IPS-15b (cell line): ENCODE results near the gene REN.

ENCODE experiments used
- H3K27me3 ChIP-seq: one replicate; pipeline ENCODE4 v1.6.1; 2013; ENCODE audit warnings: low read length; ENCODE audit not compliant: control insufficient read depth, insufficient read depth
- H3K36me3 ChIP-seq: one replicate; pipeline ENCODE4 v1.6.1; 2013; ENCODE audit warnings: low read length; ENCODE audit not compliant: control insufficient read depth, insufficient read depth
- H3K4me1 ChIP-seq: one replicate; pipeline ENCODE4 v1.6.1; 2013; ENCODE audit warnings: mild to moderate bottlenecking, low read length; ENCODE audit not compliant: control insufficient read depth, insufficient read depth
- H3K4me3 ChIP-seq: one replicate; pipeline ENCODE4 v1.5.1; 2013; ENCODE audit warnings: low read depth, low read length
- H3K9ac ChIP-seq: one replicate; pipeline ENCODE4 v1.6.1; 2013; ENCODE audit warnings: low read depth, mild to moderate bottlenecking, low read length
- H3K9me3 ChIP-seq: one replicate; pipeline ENCODE4 v1.6.1; 2013; ENCODE audit warnings: mild to moderate bottlenecking, low read length; ENCODE audit not compliant: control insufficient read depth, insufficient read depth

The REN gene

DNA sequence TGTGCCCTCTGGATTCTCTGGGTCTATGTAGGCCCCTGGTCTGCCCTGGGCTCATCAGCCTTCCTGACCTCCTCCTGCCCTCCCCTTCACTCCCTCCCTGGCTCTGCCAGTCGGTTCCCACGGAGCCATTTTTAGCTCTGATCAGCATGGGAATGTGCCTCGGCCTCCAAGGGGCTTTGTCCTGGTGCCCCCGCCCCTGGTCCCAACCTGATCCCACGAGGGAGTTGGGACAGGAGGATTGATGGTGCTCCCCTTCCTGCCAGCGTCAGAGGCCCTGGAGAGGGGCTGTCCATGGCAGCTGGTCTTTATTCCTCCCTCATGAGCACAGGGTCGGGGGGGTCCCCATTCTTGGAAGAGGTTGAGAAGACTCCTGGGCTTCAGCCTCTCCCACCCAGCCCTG, 39.2 kb downstream of the REN start:
- no peak overlapping the region for H3K9ac ChIP-seq
- H3K27me3 ChIP-seq: no peaks in the 10 kb centered on the region
- H3K4me1 ChIP-seq: peaks cover 6% of the 10 kb centered on the region

DNA sequence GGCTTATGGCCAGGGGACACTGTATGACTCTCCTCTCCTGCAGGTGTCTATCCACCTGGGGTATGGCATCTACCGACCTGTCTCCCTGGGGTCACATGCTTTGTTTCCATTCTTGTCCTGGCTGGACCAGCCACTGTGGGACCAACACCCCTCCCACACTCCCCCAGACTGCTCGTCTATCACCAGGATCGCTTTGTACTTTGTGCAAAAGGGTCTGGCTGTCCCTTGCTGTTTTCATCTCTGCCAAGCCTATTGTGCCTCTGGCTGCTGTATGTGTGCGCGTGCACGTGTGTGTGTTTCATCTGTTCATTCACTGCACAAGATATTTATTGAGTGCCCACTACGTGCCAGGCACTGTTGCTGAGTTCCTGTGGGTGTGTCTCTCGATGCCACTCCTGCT, 39.8 kb downstream of the REN start:
- Histone ChIP-seq H3K4me3 (no peak overlapping the region), H3K9me3 (no peaks in the 10 kb centered on the region), H3K9ac (no peak overlapping the region), H3K4me1 (peaks cover 6% of the 10 kb centered on the region), H3K36me3 (peaks cover 57% of the 10 kb centered on the region), H3K27me3 (no peaks in the 10 kb centered on the region)

More for the DNA sequence above, 39.2 kb downstream of the REN start:
- Histone ChIP-seq H3K4me3 (no peak overlapping the region), H3K36me3 (peaks cover 51% of the 10 kb centered on the region), H3K9me3 (no peaks in the 10 kb centered on the region)

DNA sequence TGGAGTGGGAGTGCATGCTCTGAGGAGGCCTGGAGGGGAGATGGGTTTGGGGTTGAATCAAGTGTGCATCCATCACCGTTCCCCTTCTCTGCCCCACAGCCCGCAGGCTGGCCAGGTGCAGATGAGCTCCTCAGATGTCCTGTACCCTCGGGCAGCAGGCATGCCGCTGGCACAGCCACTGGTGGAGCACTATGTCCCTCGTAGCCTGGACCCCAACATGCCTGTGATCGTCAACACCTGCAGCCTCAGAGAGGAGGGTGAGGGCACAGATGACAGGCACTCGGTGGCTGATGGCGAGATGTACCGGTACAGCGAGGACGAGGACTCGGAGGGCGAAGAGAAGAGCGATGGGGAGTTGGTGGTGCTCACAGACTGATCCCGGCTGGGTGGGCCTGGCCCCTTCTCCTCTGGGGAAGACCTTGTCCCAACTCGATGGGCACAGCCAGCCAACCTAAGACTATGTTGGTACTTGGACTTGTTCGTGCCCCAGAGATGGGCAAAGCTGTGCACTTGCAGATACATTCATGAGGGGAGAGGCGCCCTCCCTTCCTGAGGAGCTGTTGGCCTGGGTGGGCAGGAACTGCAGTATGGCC, 40.3 kb downstream of the REN start:
- H3K36me3 ChIP-seq: peaks cover 60% of the 10 kb centered on the region
- no peaks in the 10 kb centered on the region for H3K9me3 ChIP-seq
- H3K9ac ChIP-seq: no peak overlapping the region
- no peaks in the 10 kb centered on the region for H3K27me3 ChIP-seq
- no peak overlapping the region for H3K4me3 ChIP-seq
- H3K4me1 ChIP-seq: peaks cover 3% of the 10 kb centered on the region

DNA sequence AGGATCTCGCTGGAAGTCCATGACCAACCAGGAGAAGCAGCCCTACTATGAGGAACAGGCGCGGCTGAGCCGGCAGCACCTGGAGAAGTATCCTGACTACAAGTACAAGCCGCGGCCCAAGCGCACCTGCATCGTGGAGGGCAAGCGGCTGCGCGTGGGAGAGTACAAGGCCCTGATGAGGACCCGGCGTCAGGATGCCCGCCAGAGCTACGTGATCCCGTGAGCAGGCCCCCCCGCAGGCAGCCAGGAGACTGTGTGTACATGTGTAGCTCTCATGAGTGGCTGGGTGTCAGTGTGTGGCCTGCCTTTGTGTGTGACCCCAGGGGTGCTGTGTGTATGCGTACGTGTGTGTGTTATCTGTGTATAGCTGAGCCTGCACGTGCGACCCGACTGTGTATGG, 41.5 kb downstream of the REN start:
- Histone ChIP-seq H3K27me3 (no peaks in the 10 kb centered on the region), H3K9me3 (no peaks in the 10 kb centered on the region), H3K9ac (no peak overlapping the region), H3K4me3 (no peak overlapping the region), H3K36me3 (peaks cover 70% of the 10 kb centered on the region), H3K4me1 (peaks cover 3% of the 10 kb centered on the region)

DNA sequence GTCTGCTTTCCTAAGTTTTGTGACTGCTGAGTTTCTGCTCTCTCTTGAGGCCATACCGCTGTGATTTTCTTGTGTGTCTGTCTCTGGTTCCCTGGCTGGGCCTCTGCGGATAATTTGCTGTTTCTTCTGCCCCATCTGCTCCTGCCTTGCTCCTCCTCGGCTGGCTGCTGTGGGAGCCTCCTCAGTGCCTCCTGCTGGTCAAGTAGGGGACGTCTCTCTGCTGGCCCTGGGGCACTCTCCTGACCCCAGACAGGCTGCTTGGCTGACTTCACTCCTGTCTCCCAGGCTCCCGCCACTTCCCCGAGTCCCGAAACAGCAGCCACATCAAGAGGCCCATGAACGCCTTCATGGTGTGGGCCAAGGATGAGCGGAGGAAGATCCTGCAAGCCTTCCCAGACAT, 42.8 kb downstream of the REN start:
- Histone ChIP-seq H3K4me1 (no peaks in the 10 kb centered on the region), H3K27me3 (no peaks in the 10 kb centered on the region), H3K4me3 (no peak overlapping the region), H3K9ac (peak overlapping the region; percentile 55), H3K9me3 (no peaks in the 10 kb centered on the region), H3K36me3 (peaks cover 77% of the 10 kb centered on the region)

DNA sequence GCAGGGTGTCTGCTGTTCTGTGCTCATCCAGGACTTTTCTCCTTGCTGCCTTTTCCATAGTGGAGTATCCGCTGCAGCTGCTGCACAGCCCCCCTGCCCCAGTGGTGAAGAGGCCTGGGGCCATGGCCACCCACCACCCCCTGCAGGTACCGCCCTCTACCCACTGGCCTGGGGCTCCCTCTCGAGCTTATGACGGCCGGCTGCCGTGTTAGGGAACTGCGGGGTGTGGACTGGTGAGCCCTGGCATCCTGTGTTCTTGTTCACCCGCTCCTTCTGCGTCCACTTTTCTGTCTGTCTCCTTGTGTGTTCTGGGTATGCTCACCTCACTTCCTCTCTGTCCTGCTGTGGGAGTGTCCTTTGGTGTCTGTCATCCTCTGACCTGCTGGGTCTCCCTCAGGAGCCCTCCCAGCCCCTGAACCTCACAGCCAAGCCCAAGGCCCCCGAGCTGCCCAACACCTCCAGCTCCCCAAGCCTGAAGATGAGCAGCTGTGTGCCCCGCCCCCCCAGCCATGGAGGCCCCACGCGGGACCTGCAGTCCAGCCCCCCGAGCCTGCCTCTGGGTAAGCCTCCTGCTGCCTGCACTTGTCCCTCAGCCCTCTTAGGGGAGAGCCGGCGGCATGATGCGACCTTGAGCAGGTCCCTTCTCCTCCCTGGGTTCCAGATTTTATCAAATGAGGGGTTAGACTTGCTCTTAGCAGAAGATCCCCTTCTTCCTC, 44.1 kb downstream of the REN start:
- H3K4me3 ChIP-seq: no peak overlapping the region
- no peaks in the 10 kb centered on the region for H3K27me3 ChIP-seq
- no peaks in the 10 kb centered on the region for H3K9me3 ChIP-seq
- H3K9ac ChIP-seq: no peak overlapping the region
- no peaks in the 10 kb centered on the region for H3K4me1 ChIP-seq
- peaks cover 81% of the 10 kb centered on the region for H3K36me3 ChIP-seq

DNA sequence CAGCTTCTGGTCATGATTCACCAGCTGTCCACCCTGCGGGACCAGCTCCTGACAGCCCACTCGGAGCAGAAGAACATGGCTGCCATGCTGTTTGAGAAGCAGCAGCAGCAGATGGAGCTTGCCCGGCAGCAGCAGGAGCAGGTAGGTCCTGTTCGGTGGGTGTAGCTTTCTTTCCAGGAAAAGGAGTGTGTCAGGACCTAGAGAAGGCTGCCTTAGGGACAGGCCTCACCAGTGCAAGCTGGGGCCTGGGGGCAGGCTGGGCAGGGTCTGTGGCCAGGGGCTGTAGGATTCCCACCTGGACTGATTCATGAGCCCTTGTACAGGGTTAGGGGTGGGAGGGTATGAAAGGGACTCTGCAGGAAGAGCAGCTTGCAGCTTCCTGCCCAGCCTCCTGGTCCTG, 49.6 kb downstream of the REN start:
- Histone ChIP-seq H3K36me3 (peaks cover 54% of the 10 kb centered on the region), H3K4me1 (peaks cover under 1% of the 10 kb centered on the region), H3K4me3 (no peak overlapping the region), H3K27me3 (no peaks in the 10 kb centered on the region), H3K9me3 (no peaks in the 10 kb centered on the region), H3K9ac (no peak overlapping the region)

DNA sequence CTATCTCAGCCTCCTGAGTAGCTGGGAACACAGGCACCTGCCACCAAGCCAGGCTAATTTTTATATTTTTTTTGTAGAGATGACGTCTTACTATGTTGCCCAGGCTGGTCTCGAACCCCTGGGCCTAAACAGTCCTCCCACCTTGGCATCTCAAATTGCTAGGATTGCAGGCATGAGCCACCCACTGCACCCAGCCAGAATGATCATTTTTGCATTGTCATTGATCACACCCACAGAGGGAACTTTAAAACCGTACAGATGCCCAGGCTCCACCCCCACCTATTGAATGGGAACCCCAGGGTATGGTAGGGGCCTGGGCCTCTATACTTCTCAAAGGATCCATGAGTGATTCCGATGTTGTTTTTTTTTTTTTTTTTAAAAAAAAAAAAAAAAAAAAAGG, 51.0 kb downstream of the REN start:
- no peak overlapping the region for H3K4me3 ChIP-seq
- H3K36me3 ChIP-seq: peaks cover 44% of the 10 kb centered on the region

DNA sequence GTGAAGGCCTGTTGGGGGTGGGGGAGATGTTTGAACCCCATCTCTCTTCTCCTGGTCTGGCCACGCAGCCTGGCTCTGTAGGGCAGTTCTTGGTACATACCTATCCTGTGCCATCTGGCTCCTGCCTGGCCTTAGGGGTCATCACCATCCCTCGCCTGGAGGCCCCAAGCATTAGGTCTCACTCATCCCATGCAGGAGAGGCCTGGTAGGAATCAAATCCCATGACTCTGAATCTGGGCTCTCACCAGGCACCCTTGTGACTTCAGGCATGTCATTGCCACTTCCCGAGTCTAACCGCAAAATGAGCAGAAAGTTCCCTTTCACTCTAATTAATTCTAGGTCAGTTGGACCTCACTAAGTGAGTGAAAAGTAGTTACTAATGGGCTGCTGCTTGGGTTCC, 51.5 kb downstream of the REN start:
- no peaks in the 10 kb centered on the region for H3K9me3 ChIP-seq
- H3K36me3 ChIP-seq: peaks cover 39% of the 10 kb centered on the region
- H3K4me3 ChIP-seq: no peak overlapping the region
- H3K4me1 ChIP-seq: peaks cover 12% of the 10 kb centered on the region
- no peaks in the 10 kb centered on the region for H3K27me3 ChIP-seq
- H3K9ac ChIP-seq: no peak overlapping the region

More for the DNA sequence above, 51.0 kb downstream of the REN start:
- H3K27me3 ChIP-seq: no peaks in the 10 kb centered on the region
- H3K9ac ChIP-seq: no peak overlapping the region
- no peaks in the 10 kb centered on the region for H3K9me3 ChIP-seq
- peaks cover 12% of the 10 kb centered on the region for H3K4me1 ChIP-seq

DNA sequence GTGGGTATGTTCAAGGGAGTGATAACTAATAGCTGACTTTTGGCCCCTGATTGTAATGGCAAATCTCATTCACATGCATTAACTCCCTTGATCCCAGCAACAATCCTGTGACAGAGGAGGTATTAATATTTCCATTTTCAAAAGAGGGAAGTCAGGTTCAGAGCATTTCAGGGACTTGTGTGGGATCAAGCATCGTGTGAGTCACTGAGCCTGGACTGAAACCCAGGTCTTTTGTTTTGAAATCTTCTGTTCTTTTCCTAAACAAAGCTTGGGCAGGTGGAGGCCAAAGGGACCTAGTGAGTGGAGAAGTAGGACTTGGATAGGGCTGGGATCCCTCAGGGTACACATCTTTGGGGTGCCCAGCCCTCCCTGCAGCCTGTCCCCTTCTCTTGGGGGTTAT, 52.2 kb downstream of the REN start:
- Histone ChIP-seq H3K9me3 (no peaks in the 10 kb centered on the region), H3K4me3 (no peak overlapping the region), H3K27me3 (no peaks in the 10 kb centered on the region), H3K36me3 (peaks cover 38% of the 10 kb centered on the region), H3K4me1 (peaks cover 19% of the 10 kb centered on the region), H3K9ac (no peak overlapping the region)

DNA sequence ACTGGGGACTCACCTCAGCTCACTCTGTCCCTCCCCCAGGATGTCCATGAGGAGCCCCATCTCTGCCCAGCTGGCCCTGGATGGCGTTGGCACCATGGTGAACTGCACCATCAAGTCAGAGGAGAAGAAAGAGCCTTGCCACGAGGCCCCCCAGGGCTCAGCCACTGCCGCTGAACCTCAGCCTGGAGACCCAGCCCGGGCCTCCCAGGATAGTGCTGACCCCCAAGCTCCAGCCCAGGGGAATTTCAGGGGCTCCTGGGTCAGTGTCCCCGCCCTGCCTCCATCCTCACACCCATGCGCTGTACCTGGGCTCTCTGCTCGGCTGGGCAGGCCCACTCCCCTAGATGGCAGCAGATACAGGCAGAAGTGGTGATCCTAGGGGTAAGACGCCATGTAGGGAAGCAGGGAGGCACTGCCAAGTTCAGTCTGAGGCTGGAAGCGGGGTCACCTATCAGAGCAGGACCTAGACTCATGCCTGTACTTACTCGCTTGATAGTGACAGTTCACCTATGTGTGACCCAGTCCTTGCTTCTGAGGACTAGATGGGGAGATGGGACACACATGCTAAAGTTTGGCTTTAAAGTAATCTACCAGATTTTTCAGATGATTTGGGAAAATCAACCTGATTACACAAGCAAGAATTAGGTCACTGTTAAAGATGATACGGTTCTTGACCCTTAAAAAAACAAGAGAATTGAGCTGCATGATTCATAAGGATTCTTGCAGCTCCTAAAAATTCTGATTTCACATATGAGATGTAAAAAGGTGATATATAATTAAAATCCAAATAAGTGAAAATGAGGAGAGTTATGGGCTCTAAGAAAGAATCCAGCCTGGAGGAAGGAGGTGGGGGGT, 53.0 kb downstream of the REN start:
- Histone ChIP-seq H3K4me3 (no peak overlapping the region), H3K27me3 (no peaks in the 10 kb centered on the region), H3K36me3 (peaks cover 32% of the 10 kb centered on the region), H3K4me1 (peaks cover 22% of the 10 kb centered on the region), H3K9me3 (no peaks in the 10 kb centered on the region), H3K9ac (no peak overlapping the region)
